ENCODE data around the gene NAP1L5.

The NAP1L5 gene

DNA sequence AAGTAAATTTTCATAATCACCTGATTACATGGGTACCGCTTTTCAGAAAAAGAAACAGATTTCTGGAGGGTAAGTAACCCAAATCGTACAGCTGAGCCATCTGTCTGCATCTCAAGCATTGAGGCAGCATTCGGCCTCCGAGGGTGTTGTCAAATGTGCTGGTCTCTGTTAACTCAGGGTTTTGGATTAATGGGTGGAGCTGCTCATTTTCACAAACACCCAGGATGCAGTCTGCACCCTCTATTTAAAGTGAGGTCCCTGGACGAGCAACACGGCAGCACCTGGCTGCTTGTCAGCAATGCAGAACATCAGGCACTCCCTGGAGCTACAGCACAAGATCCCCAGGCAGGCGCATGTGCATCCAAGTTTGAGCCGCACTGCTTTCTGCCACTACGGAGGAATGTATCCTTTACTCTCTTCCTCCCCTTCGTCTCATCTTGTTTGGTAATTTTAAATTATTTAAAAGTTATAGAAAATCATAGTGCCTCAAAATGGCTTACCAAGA is 24.7 kb upstream of the NAP1L5 start:
- DNase-seq (ENCODE audit: low read depth): no peak

DNA sequence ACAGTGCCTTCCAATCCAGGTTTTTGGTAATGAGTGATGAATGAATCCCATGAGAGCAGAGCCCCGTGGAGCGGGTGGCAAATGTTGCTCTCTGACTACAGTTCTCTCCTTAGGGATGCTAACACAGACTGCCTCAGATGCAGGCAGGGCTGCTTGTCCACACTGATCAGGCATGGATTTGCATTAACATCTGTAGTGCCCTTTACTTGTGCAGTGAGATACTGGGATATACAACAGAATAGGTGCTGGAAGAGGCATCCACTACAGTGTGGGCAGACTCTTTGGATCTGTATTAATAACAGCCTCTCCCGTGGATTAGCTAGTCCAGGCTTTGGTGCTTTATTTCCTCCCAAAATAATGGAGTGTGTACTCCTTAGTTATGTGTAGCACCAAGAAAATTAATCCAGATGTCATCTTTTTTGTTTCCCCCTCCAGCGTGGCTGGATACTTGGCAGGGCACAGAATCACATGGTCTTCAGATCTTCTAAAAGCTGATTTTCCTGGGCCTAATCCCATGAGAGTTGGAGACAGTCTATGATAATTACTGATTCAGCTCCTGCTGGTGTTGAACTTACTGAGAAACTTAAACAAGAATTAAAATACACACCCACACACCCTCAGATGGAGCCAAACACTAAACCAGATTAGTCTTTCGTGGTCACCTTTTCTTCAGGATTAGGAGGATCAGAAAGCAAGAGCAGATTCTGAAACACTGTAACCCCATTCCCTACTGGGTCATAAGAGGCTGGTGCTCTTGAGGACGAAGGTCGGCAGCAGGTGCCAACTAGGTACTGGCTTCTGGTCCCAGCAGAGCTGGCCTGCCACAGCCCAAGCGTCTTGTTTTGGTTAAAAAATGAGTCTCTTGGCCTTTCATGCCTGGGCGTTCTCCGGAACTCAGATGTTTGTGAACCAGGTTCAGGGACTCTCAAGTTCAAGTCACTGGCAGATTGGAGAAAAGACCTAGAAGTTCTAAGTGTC is 23.1 kb upstream of the NAP1L5 start:
- no peak for DNase-seq (ENCODE audit: low read depth)

DNA sequence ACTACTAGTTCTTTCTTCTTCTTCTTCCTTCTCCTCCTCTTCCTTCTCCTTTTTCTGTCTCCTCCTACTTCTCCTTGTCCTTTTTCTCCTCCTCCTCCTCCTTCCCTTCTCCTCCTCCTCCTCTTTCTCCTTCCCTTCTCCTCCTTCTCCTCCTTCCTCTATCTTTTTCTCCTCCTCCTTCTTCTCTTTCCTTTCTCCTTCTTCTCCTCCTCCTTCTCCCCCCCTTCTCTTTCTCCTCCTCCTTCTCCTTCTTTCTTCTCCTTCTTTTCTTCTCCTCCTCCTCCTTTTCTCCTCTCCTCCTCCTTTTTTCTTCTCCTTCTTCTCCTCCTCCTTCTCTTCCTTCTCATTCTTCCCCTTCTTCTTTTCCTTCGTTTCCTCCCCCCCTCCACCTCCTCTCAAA is 21.8 kb upstream of the NAP1L5 start:
- DNase-seq (ENCODE audit: low read depth): no peak

DNA sequence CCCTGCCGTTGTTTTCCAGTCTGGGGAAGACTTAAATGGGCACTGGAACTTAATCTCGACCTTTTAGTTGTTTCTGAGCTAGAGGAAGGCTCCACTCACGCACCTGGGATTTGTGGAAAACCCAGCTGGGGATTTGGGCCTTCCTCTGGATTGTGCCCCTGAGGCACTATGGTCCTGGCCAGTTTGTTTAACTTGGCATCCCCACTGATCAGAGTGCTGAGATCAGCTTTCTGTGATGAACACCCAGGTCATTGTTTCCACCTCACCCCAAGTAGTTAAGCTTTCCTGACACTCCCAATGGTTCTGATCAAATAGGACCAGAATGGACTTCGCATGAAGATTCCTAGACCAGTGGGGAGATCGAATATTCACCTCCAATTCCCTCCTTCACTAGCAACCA is 20.5 kb upstream of the NAP1L5 start:
- no peak for DNase-seq (ENCODE audit: low read depth)

DNA sequence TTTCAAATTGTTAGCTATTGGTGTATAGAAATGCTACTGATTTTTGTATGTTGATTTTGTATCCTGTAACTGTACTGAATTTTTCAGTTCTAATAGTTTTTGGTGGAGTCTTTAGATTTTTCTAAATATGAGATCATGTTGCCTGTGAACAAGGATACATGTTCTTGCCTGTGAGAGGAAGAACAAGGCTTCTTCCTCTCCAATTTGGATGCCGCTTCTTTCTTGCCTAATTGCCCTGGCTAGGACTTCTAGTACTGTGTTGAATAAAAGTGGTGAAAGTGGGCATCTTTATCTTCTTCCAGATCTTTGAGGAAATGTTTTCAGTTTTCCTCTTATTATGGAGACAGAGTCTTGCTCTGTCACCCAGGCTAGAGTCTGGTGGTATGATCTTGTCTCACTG is 16.2 kb upstream of the NAP1L5 start:
- DNase-seq (ENCODE audit: low read depth): no peak

DNA sequence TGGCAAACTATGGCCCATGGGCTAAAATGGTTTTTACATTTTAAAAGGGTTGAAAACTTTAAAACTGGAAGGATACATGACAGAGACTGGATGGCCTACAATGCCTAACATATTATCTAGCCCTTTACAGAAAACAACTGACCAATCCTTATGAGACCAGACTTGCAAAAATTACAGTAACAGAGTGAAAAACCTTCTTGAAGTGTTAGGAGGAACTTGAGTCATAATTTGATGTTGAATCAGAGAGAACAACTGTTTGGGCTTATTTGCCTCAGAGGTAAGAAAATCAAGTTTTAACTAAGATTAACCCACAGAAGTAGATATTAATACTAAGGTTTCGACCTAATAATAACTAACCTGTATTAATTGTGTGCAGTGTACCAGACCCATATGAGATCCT is 12.4 kb upstream of the NAP1L5 start:
- DNase-seq (ENCODE audit: low read depth): no peak

DNA sequence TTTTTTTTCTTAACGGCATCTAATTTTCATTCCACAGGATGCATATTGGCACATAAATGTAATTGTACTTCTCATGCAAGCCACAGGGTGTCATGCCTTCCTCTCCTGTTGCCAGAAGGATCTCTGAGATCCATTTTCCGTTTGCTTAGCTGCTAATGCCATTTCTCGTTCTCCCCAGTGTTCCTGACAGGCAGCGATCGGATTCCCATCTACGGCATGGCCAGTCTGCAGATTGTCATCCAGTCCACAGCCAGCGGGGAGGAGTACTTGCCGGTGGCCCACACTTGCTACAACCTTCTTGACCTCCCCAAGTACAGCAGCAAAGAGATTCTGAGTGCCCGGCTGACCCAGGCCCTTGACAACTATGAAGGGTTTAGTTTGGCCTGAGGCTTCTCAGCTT is 8.9 kb upstream of the NAP1L5 start:
- peak; percentile 57 for DNase-seq (ENCODE audit: low read depth)

DNA sequence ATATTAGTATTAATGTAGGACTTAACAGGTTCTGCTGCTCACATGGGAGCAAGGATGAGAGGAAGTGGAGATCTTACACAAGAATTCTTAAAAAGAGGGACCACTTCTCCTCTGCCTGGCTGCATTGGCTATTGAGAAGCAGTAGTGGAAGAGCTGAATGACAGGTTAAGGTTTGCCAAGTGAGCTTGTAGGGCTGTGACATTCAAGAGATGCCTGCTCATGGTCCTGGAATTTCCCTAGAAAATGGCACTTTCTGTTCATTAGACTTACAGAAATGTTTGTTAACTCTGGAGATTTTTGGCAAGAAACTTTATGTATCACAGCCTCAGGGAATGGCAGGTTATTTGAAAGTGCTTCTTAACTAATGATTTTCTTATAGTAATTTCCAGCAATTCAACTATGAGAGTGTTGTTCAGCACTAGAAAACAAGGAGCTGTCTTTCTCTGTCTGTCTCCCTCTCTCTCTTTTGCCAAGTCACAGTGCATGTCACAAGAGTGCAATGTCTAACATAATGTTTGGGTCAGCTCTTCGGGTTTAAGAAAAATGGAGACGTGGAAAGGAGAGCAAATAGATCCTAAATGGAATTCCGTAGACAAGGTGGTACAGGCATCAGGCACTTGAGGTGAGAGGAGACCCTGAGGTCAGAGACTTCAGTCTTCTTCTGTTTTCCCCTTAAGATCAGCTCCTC is 8.3 kb upstream of the NAP1L5 start:
- DNase-seq (ENCODE audit: low read depth): peak; percentile 30

GRCh38 chr4:88705223-88705622 is 7.6 kb upstream of the NAP1L5 start:
- DNase-seq (ENCODE audit: low read depth): no peak

DNA sequence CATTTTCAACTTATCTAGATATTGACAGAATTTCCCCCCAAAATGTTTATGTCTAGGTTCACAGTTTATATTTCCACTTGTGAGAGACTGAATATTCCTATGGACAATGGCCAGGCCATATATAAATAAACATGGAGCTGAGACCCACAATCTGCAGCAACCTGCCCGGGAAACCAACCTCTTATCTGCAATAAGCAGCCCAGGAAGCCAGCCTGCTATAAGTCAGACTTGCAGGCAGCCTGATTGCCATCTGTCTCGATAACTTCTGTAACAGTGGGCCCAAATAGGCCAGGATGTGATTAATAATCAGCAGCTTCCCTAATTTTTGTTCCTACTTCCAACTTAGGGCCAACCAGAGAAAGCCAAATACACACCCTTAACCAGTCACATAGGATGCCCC is 5.2 kb upstream of the NAP1L5 start:
- no peak for DNase-seq (ENCODE audit: low read depth)

- no peak for DNase-seq (ENCODE audit: low read depth)
Observed at GRCh38 chr4:88698519-88698918, 890 bp upstream of the NAP1L5 start.

DNA sequence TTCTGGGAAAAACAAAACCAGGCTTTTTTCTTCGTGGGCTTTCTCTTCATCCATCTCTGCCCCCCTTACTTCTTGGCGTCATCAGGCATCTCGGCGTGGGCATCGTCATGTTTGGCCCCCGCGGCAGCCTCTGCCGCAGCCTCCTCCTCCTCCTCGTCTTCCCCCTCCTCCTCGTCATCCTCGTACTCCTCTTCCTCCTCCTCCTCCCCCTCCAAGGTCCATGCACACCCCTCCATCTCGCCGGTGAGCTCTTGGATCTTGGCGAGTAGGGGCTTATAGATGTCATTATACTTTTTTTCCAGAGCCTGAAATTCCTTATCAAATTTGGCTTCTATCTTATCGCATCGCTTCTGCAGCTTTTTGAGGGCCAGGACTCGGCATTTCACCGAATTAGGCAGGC is 488 bp downstream of the NAP1L5 start:
- DNase-seq (ENCODE audit: low read depth): peak; percentile 35

DNA sequence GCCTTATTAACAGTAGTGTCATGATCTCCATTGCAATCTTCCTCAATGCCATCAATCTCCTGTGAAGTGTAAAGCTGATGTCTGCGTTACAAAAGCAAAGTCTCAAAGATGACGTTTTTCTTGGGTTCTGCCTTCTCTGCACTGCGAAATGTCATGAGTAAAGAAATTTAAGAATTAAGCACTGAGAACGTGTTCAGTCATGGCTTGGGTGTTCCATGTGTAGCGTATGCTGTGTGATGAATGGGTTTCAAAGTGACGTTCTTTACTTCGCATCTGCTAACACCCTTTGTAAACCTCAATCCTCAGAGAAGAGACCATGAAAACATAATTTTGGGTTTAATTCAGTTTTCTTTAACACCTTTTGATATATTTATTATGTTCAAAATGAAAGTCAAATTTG is 999 bp downstream of the NAP1L5 start:
- no peak for DNase-seq (ENCODE audit: low read depth)

GRCh38 chr4:88693792-88694191 is 3.8 kb downstream of the NAP1L5 start:
- DNase-seq (ENCODE audit: low read depth): no peak

DNA sequence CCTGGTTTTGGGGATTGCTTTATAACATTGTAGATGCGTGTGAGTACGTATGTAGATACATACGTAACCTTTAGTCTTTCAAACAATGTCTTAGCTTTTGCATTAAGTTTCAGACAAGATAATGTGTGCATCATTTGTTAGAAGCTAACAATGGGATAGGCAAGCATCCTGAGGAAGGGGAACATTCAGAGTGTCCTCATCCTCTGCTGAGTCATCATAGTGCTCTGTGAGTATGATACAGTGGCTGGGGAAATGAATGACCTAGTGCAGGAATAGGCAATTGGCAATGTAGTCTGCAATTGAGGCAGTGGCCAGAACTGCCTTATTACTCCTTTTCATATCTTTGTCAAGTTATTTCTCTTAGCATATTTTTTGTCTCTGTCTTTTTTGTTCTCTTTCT is 7.3 kb downstream of the NAP1L5 start:
- peak; percentile 62 for DNase-seq (ENCODE audit: low read depth)

DNA sequence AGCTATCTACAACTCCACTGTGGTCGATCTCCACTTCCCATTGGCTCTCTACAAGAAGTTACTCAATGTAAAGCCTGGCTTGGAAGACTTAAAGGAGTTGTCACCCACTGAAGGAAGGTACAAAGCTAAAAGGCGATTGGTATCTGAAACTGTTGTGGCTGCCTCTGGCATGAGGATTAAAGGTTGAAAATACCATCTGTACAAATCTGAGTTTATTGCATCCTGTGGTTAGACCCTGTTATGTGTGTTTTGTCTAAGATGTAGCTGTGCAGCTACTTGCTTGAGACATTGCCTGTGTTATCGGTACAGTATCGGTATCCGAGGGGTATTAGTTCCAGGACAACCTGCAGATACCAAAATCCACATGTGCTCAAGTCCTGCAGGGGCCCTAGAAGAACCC is 16.4 kb downstream of the NAP1L5 start:
- no peak for DNase-seq (ENCODE audit: low read depth)

DNA sequence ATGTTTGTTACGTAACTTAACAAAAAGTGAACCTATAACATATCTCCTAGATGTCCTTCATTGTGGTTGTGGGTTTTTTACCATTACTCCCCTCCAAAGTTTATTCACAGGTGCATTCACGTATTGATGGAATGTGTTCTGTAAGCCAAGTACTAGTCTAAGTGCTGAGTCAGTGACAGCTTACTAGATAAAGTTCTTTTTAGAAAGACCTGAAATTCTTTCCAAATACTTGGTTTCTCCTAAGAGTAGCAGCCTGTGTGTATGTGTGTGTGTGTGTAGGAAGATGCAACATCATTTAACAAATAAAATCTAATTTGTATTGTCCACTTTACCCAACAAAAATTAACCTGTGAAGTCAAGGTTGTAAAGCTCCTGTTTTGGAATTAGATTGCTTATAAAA is 22.1 kb downstream of the NAP1L5 start:
- no peak for DNase-seq (ENCODE audit: low read depth)

GRCh38 chr4:88674979-88675378 is 22.6 kb downstream of the NAP1L5 start:
- peak; percentile 59 for DNase-seq (ENCODE audit: low read depth)

- DNase-seq (ENCODE audit: low read depth): peak; percentile 54
Observed at GRCh38 chr4:88674565-88674964, 23.1 kb downstream of the NAP1L5 start.

DNA sequence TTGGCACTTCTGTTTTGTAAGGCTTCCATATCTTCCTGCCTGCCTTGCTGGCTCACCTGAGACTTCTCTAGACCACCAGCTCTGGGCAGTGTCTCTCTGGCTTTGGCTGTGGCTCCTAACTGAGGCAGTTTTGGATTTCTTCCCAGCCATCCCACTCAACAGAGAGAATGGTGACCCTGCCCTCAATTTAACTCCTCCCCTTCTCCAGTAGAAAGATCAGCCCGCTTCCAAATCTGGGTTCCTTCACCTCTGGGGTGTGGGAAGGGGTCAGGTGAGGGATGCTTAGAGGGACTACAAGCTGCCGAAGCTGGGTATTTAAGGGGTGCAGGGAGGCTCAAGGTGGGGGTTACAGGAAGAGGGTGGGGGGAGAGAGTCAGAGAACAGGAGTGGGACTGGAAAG is 23.7 kb downstream of the NAP1L5 start:
- no peak for DNase-seq (ENCODE audit: low read depth)

- peak; percentile 60 for DNase-seq (ENCODE audit: low read depth)
Observed at GRCh38 chr4:88672987-88673386, 24.6 kb downstream of the NAP1L5 start.

GRCh38 chr4:88661739-88662138 is 35.9 kb downstream of the NAP1L5 start:
- DNase-seq (ENCODE audit: low read depth): peak; percentile 87
